Smooth muscle cell (in vitro differentiated cells): ENCODE measurements around the gene MYO1D. TPM values are rescaled to one million over a fixed set of nuclear protein-coding genes. Genes with fewer than 3 reads are reported as not detected.

Source experiments
- DNase-seq: peaks from one replicate; lab custom pipeline; 2025; ENCODE audit not compliant: unreplicated experiment; lab: John Stamatoyannopoulos, UW
- H2AFZ ChIP-seq: fragments of 200-600 bp; sonication (generic); 2 replicates; pipeline ENCODE4 v1.6.0; 2016; ENCODE audit warnings: antibody characterized with exemption, low read depth, mild to moderate bottlenecking
- H3F3A ChIP-seq: fragments of 200-600 bp; sonication (generic); 2 replicates; pipeline ENCODE4 v1.6.0; 2017; ENCODE audit warnings: antibody characterized with exemption, low read depth
- H3K27ac ChIP-seq: fragments of 200-600 bp; sonication (generic); 2 replicates; pipeline ENCODE4 v1.5.1; 2016; ENCODE audit warnings: low read depth, mild to moderate bottlenecking
- H3K27me3 ChIP-seq: fragments of 200-600 bp; sonication (generic); 2 replicates; pipeline ENCODE4 v1.6.1; 2016; ENCODE audit warnings: low read depth, mild to moderate bottlenecking
- H3K36me3 ChIP-seq: fragments of 200-600 bp; sonication (generic); 2 replicates; pipeline ENCODE4 v1.5.1; 2016; ENCODE audit warnings: low read depth
- H3K4me1 ChIP-seq: fragments of 200-600 bp; sonication (generic); 2 replicates; pipeline ENCODE4 v1.5.1; 2016; ENCODE audit warnings: low read depth
- H3K4me2 ChIP-seq: fragments of 200-600 bp; sonication (generic); 2 replicates; pipeline ENCODE4 v1.6.0; 2016; ENCODE audit warnings: mild to moderate bottlenecking
- H3K4me3 ChIP-seq: fragments of 200-600 bp; sonication (generic); 2 replicates; pipeline ENCODE4 v1.5.1; 2016; ENCODE audit warnings: mild to moderate bottlenecking
- H3K79me2 ChIP-seq: fragments of 200-600 bp; sonication (generic); 2 replicates; pipeline ENCODE4 v1.6.0; 2016; ENCODE audit warnings: low read depth, mild to moderate bottlenecking
- H3K9ac ChIP-seq: fragments of 200-600 bp; sonication (generic); 2 replicates; pipeline ENCODE4 v1.6.0; 2016; ENCODE audit warnings: low read depth
- H3K9me3 ChIP-seq: fragments of 200-600 bp; sonication (generic); replicated peaks from 2 replicates; pipeline ENCODE4 v1.5.1; 2016; ENCODE audit warnings: low read depth
- H4K20me1 ChIP-seq: fragments of 200-600 bp; sonication (generic); 2 replicates; pipeline ENCODE4 v1.6.0; 2016; ENCODE audit warnings: low read depth
- WGBS: methylation state at CpG from one replicate; pipeline ENCODE4 v1.1.7; 2016; ENCODE audit warnings: low lambda C conversion rate; 5-methylcytosine and 5-hydroxymethylcytosine counted together
- polyA plus RNA-seq: library from polyadenylated mRNA; unstranded; fragments of >200 nt; fragmentation: Nextera tagmentation; extraction: Ambion mirVana; gene quantifications from 2 replicates; pipeline ENCODE4 v1.2.1, GENCODE V29; 2016
- total RNA-seq: library from RNA; depleted of rRNA; stranded (reverse); fragments of >200 nt; gene quantifications from 2 replicates; pipeline ENCODE4 v1.2.3, GENCODE V29; 2014
- TF ChIP-seq, protein P1 (sequence below): fragments of 200-600 bp; sonication (generic); IDR thresholded peaks from 2 replicates; pipeline ENCODE4 v1.5.1; 2017; ENCODE audit warnings: borderline replicate concordance, mild to moderate bottlenecking, antibody characterized with exemption; ENCODE audit not compliant: insufficient read depth, poor library complexity, severe bottlenecking

MYO1D gene
- total and polyA plus RNA-seq, 2 experiments from 2014 or later = 13.9 to 35.7 TPM

DNA sequence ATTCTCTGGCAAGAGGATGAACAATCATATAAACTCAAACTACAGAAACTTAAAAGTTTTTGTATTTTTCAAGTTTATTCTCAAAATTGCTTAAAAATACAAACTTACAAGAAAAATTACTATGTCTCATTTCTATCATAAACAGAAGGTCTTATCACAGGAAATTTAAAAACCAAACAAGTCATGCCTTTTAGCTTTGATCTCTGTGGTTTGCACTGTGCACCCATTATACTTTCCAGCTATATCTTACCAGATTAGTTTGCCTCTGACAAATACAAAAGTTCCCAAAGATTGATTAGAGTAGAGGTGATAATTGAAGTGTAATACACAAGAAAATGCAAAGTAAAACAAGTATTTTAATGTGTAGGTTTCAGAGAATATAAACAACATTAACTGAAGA, 117.4 kb downstream of the MYO1D start:
- Histone ChIP-seq H4K20me1 (no peaks in the 10 kb centered on the region), H3K9me3 (no peaks in the 10 kb centered on the region), H3K79me2 (no peaks in the 10 kb centered on the region), H3F3A (no peaks in the 10 kb centered on the region), H3K4me1 (no peaks in the 10 kb centered on the region), H3K27me3 (no peaks in the 10 kb centered on the region), H3K4me2 (no peak overlapping the region), H2AFZ (no peak overlapping the region), H3K27ac (no peak overlapping the region), H3K9ac (no peak overlapping the region), H3K4me3 (no peak overlapping the region), H3K36me3 (peaks cover 2% of the 10 kb centered on the region)
- no peak for DNase-seq
- TF ChIP-seq, protein P1, sequence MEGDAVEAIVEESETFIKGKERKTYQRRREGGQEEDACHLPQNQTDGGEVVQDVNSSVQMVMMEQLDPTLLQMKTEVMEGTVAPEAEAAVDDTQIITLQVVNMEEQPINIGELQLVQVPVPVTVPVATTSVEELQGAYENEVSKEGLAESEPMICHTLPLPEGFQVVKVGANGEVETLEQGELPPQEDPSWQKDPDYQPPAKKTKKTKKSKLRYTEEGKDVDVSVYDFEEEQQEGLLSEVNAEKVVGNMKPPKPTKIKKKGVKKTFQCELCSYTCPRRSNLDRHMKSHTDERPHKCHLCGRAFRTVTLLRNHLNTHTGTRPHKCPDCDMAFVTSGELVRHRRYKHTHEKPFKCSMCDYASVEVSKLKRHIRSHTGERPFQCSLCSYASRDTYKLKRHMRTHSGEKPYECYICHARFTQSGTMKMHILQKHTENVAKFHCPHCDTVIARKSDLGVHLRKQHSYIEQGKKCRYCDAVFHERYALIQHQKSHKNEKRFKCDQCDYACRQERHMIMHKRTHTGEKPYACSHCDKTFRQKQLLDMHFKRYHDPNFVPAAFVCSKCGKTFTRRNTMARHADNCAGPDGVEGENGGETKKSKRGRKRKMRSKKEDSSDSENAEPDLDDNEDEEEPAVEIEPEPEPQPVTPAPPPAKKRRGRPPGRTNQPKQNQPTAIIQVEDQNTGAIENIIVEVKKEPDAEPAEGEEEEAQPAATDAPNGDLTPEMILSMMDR = no peak

DNA sequence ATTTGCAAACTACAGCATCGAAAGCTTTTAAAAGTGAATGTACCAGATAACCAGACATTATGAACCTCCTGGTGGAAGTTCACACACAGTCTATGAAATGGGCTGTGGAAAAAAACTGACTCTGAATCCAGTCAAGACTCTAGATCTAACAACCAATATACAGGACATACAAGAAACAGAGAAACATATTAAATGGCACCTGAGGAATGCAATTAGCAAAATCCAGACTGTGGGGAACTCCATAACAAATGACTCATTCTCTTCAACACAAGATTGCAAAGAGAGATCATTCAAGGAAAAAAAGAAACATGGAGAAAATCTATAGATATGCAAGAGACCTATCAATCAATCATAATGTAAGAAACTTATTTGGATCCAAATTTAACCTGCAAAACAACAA, 119.0 kb downstream of the MYO1D start:
- Histone ChIP-seq H2AFZ (no peak overlapping the region), H3K27ac (peak overlapping the region; percentile 56), H3K4me3 (no peak overlapping the region), H3K36me3 (no peaks in the 10 kb centered on the region), H3F3A (no peaks in the 10 kb centered on the region), H3K9me3 (no peaks in the 10 kb centered on the region), H3K79me2 (no peaks in the 10 kb centered on the region), H3K27me3 (no peaks in the 10 kb centered on the region), H3K4me2 (no peak overlapping the region), H3K9ac (peak overlapping the region; percentile 30), H4K20me1 (no peaks in the 10 kb centered on the region), H3K4me1 (no peaks in the 10 kb centered on the region)
- TF ChIP-seq, protein P1 = no peak
- 92% methylated on average over 1 of the region's 1 CpG for WGBS
- no peak for DNase-seq

DNA sequence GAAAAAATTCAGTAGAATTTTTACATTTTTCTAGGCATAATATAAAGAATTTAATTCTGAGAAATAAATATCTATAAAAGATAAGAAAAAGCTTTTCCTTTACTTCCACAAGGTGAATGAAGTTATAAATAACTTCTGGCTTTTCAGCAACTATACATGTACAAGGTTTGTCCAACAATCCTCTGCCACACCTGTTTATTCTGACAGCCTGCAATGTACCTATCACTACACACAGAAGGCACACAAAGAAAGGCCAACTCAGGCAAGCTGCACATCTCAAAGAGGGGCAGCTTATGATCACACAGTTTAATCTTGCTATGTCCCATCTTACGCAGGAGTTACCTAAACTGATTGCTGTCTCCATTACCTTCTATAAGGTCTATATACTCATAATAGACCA, 120.2 kb downstream of the MYO1D start:
- H3K9ac ChIP-seq = no peak overlapping the region
- H4K20me1 ChIP-seq = no peaks in the 10 kb centered on the region
- H3K4me3 ChIP-seq = no peak overlapping the region
- H3K79me2 ChIP-seq = no peaks in the 10 kb centered on the region
- H3K4me2 ChIP-seq = no peak overlapping the region
- H3K9me3 ChIP-seq = no peaks in the 10 kb centered on the region
- H3K27me3 ChIP-seq = no peaks in the 10 kb centered on the region
- H2AFZ ChIP-seq = no peak overlapping the region
- H3K27ac ChIP-seq = no peak overlapping the region
- TF ChIP-seq, protein P1 = no peak
- H3F3A ChIP-seq = no peaks in the 10 kb centered on the region
- DNase-seq = no peak
- H3K4me1 ChIP-seq = no peaks in the 10 kb centered on the region
- 100% methylated on average over 1 of the region's 1 CpG for WGBS
- no peaks in the 10 kb centered on the region for H3K36me3 ChIP-seq

DNA sequence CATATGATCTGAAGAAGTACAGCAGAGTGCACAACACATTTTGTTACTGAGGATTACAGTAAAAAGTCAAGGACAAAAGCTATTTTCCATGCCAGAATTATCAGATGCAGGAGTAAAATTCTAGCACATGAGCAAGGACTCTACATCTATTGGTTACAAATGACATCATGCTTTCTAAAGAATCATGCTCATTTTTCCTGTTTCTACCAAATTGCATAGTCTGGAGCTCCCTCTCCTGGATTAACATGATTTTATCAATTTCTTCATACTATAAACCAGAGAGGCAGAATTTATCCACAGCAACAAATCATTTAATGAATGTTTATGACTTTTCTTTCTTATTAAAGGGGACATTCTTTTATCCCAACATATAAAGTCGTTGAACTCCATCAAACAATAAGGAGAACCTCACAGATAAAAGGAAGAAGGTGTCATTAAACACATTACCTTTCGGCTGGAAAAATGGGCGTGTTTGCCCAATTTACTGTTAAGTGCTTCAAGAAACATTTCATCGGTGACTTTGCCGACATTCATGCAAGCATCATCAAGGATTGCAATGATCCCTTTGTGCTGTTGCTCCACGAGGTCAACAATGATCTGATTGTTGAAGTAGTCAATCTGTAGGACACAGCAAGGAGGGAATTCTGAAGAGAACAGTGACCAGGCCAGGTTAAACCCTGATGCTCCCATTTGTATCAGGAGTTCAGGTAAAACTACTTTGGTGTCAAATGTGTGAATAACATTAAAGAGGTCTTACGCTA, 121.7 kb downstream of the MYO1D start:
- no peaks in the 10 kb centered on the region for H3K79me2 ChIP-seq
- no peak overlapping the region for H2AFZ ChIP-seq
- TF ChIP-seq, protein P1 = peak; percentile 51
- H3K9ac ChIP-seq = no peak overlapping the region
- no peaks in the 10 kb centered on the region for H3F3A ChIP-seq
- H3K9me3 ChIP-seq = no peaks in the 10 kb centered on the region
- no peaks in the 10 kb centered on the region for H3K4me1 ChIP-seq
- H3K4me2 ChIP-seq = no peak overlapping the region
- DNase-seq = no peak
- no peak overlapping the region for H3K27ac ChIP-seq
- H3K27me3 ChIP-seq = no peaks in the 10 kb centered on the region
- no peaks in the 10 kb centered on the region for H4K20me1 ChIP-seq
- 88% methylated on average over 7 of the region's 7 CpGs for WGBS
- H3K4me3 ChIP-seq = no peak overlapping the region
- no peaks in the 10 kb centered on the region for H3K36me3 ChIP-seq
